NB4 (cell line): Measurements from ENCODE around the gene KAT5.

ENCODE experiments used
- DNase-seq: peaks from one replicate; pipeline ENCODE4 v3.0.0; 2010; ENCODE audit warnings: low read depth
- H3K4me3 ChIP-seq: one replicate; pipeline ENCODE4 v1.5.1; 2011; ENCODE audit warnings: mild to moderate bottlenecking, low read depth, low read length, moderate library complexity
- MYC ChIP-seq: IDR thresholded peaks from 2 replicates; pipeline ENCODE4 v1.6.1; 2011; ENCODE audit warnings: low read depth, low read length
- POLR2A ChIP-seq: IDR thresholded peaks from 2 replicates; pipeline ENCODE4 v1.6.1; 2011; ENCODE audit warnings: mild to moderate bottlenecking; ENCODE audit not compliant: insufficient read length; ENCODE audit errors: extremely low read depth
- TF ChIP-seq, protein P1 (sequence below): IDR thresholded peaks from one replicate; pipeline ENCODE4 v1.5.1; 2012; ENCODE audit warnings: low read depth, low read length
- TF ChIP-seq, protein P2 (sequence below): IDR thresholded peaks from 2 replicates; pipeline ENCODE4 v1.6.1; 2011; ENCODE audit warnings: low read depth, low read length

Gene KAT5

GRCh38 chr11:65718964-65719492, 7.0 kb downstream of the KAT5 start:
- no peak for TF ChIP-seq MYC
- TF ChIP-seq, protein P1, sequence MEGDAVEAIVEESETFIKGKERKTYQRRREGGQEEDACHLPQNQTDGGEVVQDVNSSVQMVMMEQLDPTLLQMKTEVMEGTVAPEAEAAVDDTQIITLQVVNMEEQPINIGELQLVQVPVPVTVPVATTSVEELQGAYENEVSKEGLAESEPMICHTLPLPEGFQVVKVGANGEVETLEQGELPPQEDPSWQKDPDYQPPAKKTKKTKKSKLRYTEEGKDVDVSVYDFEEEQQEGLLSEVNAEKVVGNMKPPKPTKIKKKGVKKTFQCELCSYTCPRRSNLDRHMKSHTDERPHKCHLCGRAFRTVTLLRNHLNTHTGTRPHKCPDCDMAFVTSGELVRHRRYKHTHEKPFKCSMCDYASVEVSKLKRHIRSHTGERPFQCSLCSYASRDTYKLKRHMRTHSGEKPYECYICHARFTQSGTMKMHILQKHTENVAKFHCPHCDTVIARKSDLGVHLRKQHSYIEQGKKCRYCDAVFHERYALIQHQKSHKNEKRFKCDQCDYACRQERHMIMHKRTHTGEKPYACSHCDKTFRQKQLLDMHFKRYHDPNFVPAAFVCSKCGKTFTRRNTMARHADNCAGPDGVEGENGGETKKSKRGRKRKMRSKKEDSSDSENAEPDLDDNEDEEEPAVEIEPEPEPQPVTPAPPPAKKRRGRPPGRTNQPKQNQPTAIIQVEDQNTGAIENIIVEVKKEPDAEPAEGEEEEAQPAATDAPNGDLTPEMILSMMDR, result no peak
- TF ChIP-seq POLR2A, result no peak
- TF ChIP-seq, protein P2, sequence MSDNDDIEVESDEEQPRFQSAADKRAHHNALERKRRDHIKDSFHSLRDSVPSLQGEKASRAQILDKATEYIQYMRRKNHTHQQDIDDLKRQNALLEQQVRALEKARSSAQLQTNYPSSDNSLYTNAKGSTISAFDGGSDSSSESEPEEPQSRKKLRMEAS, result no peak
- H3K4me3 ChIP-seq, result peak overlapping the region; percentile 90
- peak; percentile 16 for DNase-seq

GRCh38 chr11:65719871-65720210, 7.8 kb downstream of the KAT5 start:
- peak; percentile 80 for DNase-seq
- peak overlapping the region; percentile 90 for H3K4me3 ChIP-seq
- TF ChIP-seq, protein P1, result no peak
- TF ChIP-seq MYC (no peak), POLR2A (no peak)
- TF ChIP-seq, protein P2, result no peak

DNA sequence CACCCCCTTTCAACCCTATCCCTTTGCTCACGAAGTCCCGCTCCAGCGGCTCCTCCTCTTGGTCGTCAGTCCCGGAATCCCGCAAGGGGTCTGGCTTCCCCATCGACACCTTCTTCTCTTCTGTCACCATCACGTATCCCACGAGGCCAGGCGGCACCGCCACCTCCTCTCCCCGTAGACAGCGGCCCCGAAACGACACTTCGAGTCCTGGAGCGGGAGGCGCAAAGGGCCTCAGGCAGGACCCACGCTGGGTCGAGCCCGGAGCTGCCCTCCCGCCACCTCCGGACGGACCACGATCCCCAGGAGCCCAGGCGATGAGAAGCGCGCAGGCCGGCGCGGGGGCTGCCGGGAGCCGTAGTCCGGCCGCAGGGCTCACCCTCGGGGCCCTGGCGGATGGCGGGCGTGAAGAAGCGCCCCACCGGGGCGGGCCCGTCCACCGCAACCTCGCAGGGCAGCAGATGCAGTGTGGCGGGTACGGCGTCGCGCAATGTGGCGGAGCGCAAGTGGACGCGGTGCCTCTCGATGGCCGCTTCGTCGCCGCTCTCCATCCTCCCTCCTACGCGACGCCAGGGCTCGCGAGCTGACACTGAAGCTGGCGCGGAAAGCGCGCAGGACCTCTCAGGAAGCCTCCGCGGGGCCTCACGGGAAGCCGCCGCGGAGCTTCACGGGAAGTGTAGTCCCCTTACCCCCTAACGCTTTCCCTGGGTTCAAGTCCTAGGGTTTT, 8.3 kb downstream of the KAT5 start, which contains the start of gene RNASEH2C:
TSS of gene RNASEH2C (minus strand) at position 588 of the 724 bp plus-strand sequence. CDS start at position 548, 40 bp downstream.
- peak within 1 kb of the TSS; percentile 90 for H3K4me3 ChIP-seq
- TF ChIP-seq, protein P2, result peak; percentile 65
- TF ChIP-seq POLR2A (peak; percentile 85), MYC (peak; percentile 65)
- TF ChIP-seq, protein P1, result no peak
- DNase-seq, result peak; percentile 94

DNA sequence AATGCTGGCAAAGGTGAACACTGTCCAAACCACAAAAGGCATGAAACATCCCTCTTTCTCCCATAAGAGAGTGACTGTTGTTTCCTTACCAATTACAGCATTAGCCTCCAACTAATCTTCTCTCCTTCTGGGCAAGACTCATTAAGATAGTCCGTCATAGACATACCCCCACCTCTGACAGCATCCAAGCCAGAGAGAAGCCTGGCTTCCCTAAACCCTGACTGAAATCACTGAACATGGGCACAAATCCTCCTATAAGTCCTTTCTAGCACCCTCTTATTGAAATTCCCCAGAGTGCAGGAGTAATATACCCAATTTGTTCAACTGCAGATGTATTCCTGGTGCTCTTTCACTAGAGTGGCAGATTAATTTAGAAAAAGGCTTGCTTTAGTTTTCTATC, 10.2 kb downstream of the KAT5 start:
- TF ChIP-seq POLR2A (no peak), MYC (no peak)
- TF ChIP-seq, protein P2, result no peak
- TF ChIP-seq, protein P1, result no peak
- DNase-seq, result no peak
- H3K4me3 ChIP-seq, result no peak overlapping the region

DNA sequence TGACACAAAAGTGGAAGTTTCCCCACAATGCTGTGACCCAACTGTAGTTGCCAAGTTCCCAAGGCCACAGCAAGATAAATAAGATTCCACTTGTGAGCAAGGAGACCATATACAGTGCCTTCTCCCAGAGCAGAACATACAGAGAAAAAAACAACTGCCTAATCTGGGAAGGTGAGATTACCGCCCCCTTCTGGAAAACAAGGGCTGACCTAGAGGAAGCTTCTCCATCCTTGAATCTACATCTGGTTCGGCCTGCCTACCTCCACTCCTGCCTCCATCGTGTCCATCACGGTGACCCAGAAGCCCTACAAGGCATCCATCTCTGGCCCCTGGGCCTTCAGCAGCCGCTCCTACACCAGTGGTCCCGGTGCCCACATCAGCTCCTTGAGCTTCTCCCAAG, 14.6 kb downstream of the KAT5 start:
- TF ChIP-seq, protein P2, result no peak
- no peak for TF ChIP-seq MYC
- TF ChIP-seq POLR2A, result no peak
- TF ChIP-seq, protein P1, result peak; percentile 16

More for the DNA sequence above, 14.6 kb downstream of the KAT5 start:
- DNase-seq, result peak; percentile 16
- no peak overlapping the region for H3K4me3 ChIP-seq
